Natural killer cell treated with Interleukin-12 subunit alpha and Interleukin-12 subunit beta and Interleukin-15 and Interleukin-18, amount 100 ng/mL, for 72 hours (primary cell): ENCODE measurements around the gene PPP1R13L. TPM values are rescaled to one million over a fixed set of nuclear protein-coding genes. Genes with fewer than 3 reads are reported as not detected.
A peak's percentile ranks its signal among the peaks of the same experiment; 100 is the strongest.

Experiments
- ATAC-seq, 2 donors: fragments of 150-1000 bp; cut with Tn5 transposase in 1 of 2; sonication (Bioruptor Pico), chemical (Tn5 transposase) in 1 of 2; 2 replicates each; pipeline ENCODE4 v1.10.0; 2021
- DNase-seq: peaks from one replicate; pipeline ENCODE4 v3.0.0; 2022; ENCODE audit warnings: low spot score
- H3K27ac Mint-ChIP-seq, 2 donors: 1 replicate in 1 of 2; 2 replicates in 1 of 2; pipeline ENCODE4 v1.8.0; 2022; ENCODE audit warnings: mixed read lengths in 2 of 2, mild to moderate bottlenecking in 1 of 2, moderate library complexity in 1 of 2
- H3K27me3 Mint-ChIP-seq, 2 donors: 1 replicate in 1 of 2; 2 replicates in 1 of 2; pipeline ENCODE4 v1.8.0; 2022; ENCODE audit warnings: mixed read lengths in 2 of 2
- H3K36me3 Mint-ChIP-seq: one replicate; pipeline ENCODE4 v1.8.0; 2022; ENCODE audit warnings: mixed read lengths
- H3K4me1 Mint-ChIP-seq, 2 donors: 1 replicate in 1 of 2; 2 replicates in 1 of 2; pipeline ENCODE4 v1.8.0; 2022; ENCODE audit warnings: low read depth in 2 of 2, mixed read lengths in 2 of 2, mild to moderate bottlenecking in 1 of 2
- H3K4me3 Mint-ChIP-seq: one replicate; pipeline ENCODE4 v1.8.0; 2022; ENCODE audit warnings: mixed read lengths
- H3K9me3 Mint-ChIP-seq: 2 replicates; pipeline ENCODE4 v1.8.0; 2022; ENCODE audit warnings: mixed read lengths
- total RNA-seq, 2 donors: library from RNA; stranded (reverse); gene quantifications; one replicate each; pipeline ENCODE4 v1.2.3, GENCODE V29; 2022

The PPP1R13L gene
- total RNA-seq, 2 donors from 2014 or later: 12.2 to 14.1 TPM

- no peaks in the 10 kb centered on the region for H3K36me3 Mint-ChIP-seq
- no peaks in the 10 kb centered on the region for H3K4me1 Mint-ChIP-seq
- no peak for ATAC-seq
These were observed 43.3 kb downstream of the PPP1R13L start for GRCh38 chr19:45361608-45362007.

GRCh38 chr19:45358213-45358792, 46.6 kb downstream of the PPP1R13L start:
- H3K4me1 Mint-ChIP-seq: peaks cover 0 to 3% of the 10 kb centered on the region in 2 donors
- no peaks in the 10 kb centered on the region for H3K36me3 Mint-ChIP-seq
- H3K27me3 Mint-ChIP-seq: no peaks in the 10 kb centered on the region
- DNase-seq (no peak), ATAC-seq (no peak)
- H3K9me3 Mint-ChIP-seq: no peaks in the 10 kb centered on the region
- H3K27ac Mint-ChIP-seq: peak overlapping the region in 1 of 2 donors; percentile 37
- no peak overlapping the region for H3K4me3 Mint-ChIP-seq

More at GRCh38 chr19:45361608-45362007, 43.3 kb downstream of the PPP1R13L start:
- H3K4me3 Mint-ChIP-seq: no peak overlapping the region
- H3K27ac Mint-ChIP-seq: no peak overlapping the region
- H3K27me3 Mint-ChIP-seq: no peaks in the 10 kb centered on the region
- no peaks in the 10 kb centered on the region for H3K9me3 Mint-ChIP-seq
- DNase-seq: no peak

GRCh38 chr19:45357445-45357783, 47.5 kb downstream of the PPP1R13L start:
- no peaks in the 10 kb centered on the region for H3K27me3 Mint-ChIP-seq
- H3K27ac Mint-ChIP-seq: peak overlapping the region in 1 of 2 donors; percentile 37
- no peaks in the 10 kb centered on the region for H3K36me3 Mint-ChIP-seq
- ATAC-seq: no peak
- H3K4me1 Mint-ChIP-seq: peaks cover 0 to 3% of the 10 kb centered on the region in 2 donors
- no peak overlapping the region for H3K4me3 Mint-ChIP-seq
- no peak for DNase-seq
- no peaks in the 10 kb centered on the region for H3K9me3 Mint-ChIP-seq

GRCh38 chr19:45356760-45357444, 48.0 kb downstream of the PPP1R13L start:
- Mint-ChIP-seq H3K4me3 (no peak overlapping the region), H3K27me3 (no peaks in the 10 kb centered on the region), H3K27ac (no peak overlapping the region), H3K4me1 (peaks cover 0 to 3% of the 10 kb centered on the region in 2 donors), H3K36me3 (no peaks in the 10 kb centered on the region), H3K9me3 (no peaks in the 10 kb centered on the region)
- ATAC-seq (no peak), DNase-seq (no peak)

- ATAC-seq: no peak
- H3K27ac Mint-ChIP-seq: no peak overlapping the region
- no peaks in the 10 kb centered on the region for H3K36me3 Mint-ChIP-seq
- H3K4me3 Mint-ChIP-seq: no peak overlapping the region
- no peak for DNase-seq
- no peaks in the 10 kb centered on the region for H3K9me3 Mint-ChIP-seq
- H3K4me1 Mint-ChIP-seq: peaks cover 0 to 3% of the 10 kb centered on the region in 2 donors
- H3K27me3 Mint-ChIP-seq: no peaks in the 10 kb centered on the region
These were observed 49.0 kb downstream of the PPP1R13L start for GRCh38 chr19:45355910-45356309.

GRCh38 chr19:45355402-45355801, 49.5 kb downstream of the PPP1R13L start:
- H3K4me3 Mint-ChIP-seq: no peak overlapping the region
- H3K9me3 Mint-ChIP-seq: no peaks in the 10 kb centered on the region
- H3K27me3 Mint-ChIP-seq: no peaks in the 10 kb centered on the region
- no peak for ATAC-seq
- no peaks in the 10 kb centered on the region for H3K36me3 Mint-ChIP-seq
- no peak for DNase-seq
- H3K4me1 Mint-ChIP-seq: peaks cover 0 to 3% of the 10 kb centered on the region in 2 donors
- no peak overlapping the region for H3K27ac Mint-ChIP-seq

GRCh38 chr19:45354241-45354842, 50.5 kb downstream of the PPP1R13L start:
- ATAC-seq (no peak), DNase-seq (no peak)
- no peak overlapping the region for H3K27ac Mint-ChIP-seq
- no peak overlapping the region for H3K4me3 Mint-ChIP-seq
- no peaks in the 10 kb centered on the region for H3K27me3 Mint-ChIP-seq
- no peaks in the 10 kb centered on the region for H3K9me3 Mint-ChIP-seq
- no peaks in the 10 kb centered on the region for H3K36me3 Mint-ChIP-seq
- H3K4me1 Mint-ChIP-seq: peaks cover 0 to 3% of the 10 kb centered on the region in 2 donors

GRCh38 chr19:45352914-45353796, 51.7 kb downstream of the PPP1R13L start:
- ATAC-seq (no peak), DNase-seq (no peak)
- no peaks in the 10 kb centered on the region for H3K27me3 Mint-ChIP-seq
- no peak overlapping the region for H3K4me3 Mint-ChIP-seq
- no peaks in the 10 kb centered on the region for H3K9me3 Mint-ChIP-seq
- no peak overlapping the region for H3K27ac Mint-ChIP-seq
- H3K36me3 Mint-ChIP-seq: no peaks in the 10 kb centered on the region
- H3K4me1 Mint-ChIP-seq: peaks cover 0 to 3% of the 10 kb centered on the region in 2 donors

- no peak overlapping the region for H3K4me3 Mint-ChIP-seq
- ATAC-seq: no peak
- H3K9me3 Mint-ChIP-seq: no peaks in the 10 kb centered on the region
These were observed 52.4 kb downstream of the PPP1R13L start for GRCh38 chr19:45352471-45352870.

GRCh38 chr19:45352062-45352461, 52.8 kb downstream of the PPP1R13L start:
- no peaks in the 10 kb centered on the region for H3K9me3 Mint-ChIP-seq
- DNase-seq (no peak), ATAC-seq (no peak)
- H3K4me3 Mint-ChIP-seq: no peak overlapping the region
- no peaks in the 10 kb centered on the region for H3K27me3 Mint-ChIP-seq
- no peaks in the 10 kb centered on the region for H3K36me3 Mint-ChIP-seq
- peaks cover 0 to 3% of the 10 kb centered on the region in 2 donors for H3K4me1 Mint-ChIP-seq
- H3K27ac Mint-ChIP-seq: no peak overlapping the region

More at GRCh38 chr19:45352471-45352870, 52.4 kb downstream of the PPP1R13L start:
- Mint-ChIP-seq H3K4me1 (peaks cover 0 to 3% of the 10 kb centered on the region in 2 donors), H3K27me3 (no peaks in the 10 kb centered on the region), H3K36me3 (no peaks in the 10 kb centered on the region), H3K27ac (no peak overlapping the region)
- DNase-seq: no peak

GRCh38 chr19:45351401-45351952, 53.4 kb downstream of the PPP1R13L start:
- DNase-seq: no peak
- H3K36me3 Mint-ChIP-seq: no peaks in the 10 kb centered on the region
- peaks cover 0 to 3% of the 10 kb centered on the region in 2 donors for H3K4me1 Mint-ChIP-seq
- H3K4me3 Mint-ChIP-seq: no peak overlapping the region
- no peak for ATAC-seq
- no peak overlapping the region for H3K27ac Mint-ChIP-seq
- H3K27me3 Mint-ChIP-seq: no peaks in the 10 kb centered on the region
- H3K9me3 Mint-ChIP-seq: no peaks in the 10 kb centered on the region

- ATAC-seq (no peak), DNase-seq (no peak)
- Mint-ChIP-seq H3K27ac (no peak overlapping the region), H3K4me3 (no peak overlapping the region), H3K27me3 (peaks cover 0 to 3% of the 10 kb centered on the region in 2 donors), H3K9me3 (no peaks in the 10 kb centered on the region), H3K36me3 (no peaks in the 10 kb centered on the region), H3K4me1 (peaks cover 0 to 3% of the 10 kb centered on the region in 2 donors)
These were observed 54.3 kb downstream of the PPP1R13L start for GRCh38 chr19:45350477-45351058.

- no peaks in the 10 kb centered on the region for H3K9me3 Mint-ChIP-seq
- peaks cover 0 to 6% of the 10 kb centered on the region in 2 donors for H3K27me3 Mint-ChIP-seq
- DNase-seq: no peak
- no peak overlapping the region for H3K27ac Mint-ChIP-seq
- no peak for ATAC-seq
- no peaks in the 10 kb centered on the region for H3K36me3 Mint-ChIP-seq
- H3K4me1 Mint-ChIP-seq: peaks cover 0 to 3% of the 10 kb centered on the region in 2 donors
- H3K4me3 Mint-ChIP-seq: no peak overlapping the region
These were observed 55.4 kb downstream of the PPP1R13L start for GRCh38 chr19:45349430-45349941.
